Stomach (tissue), 4 donors: ENCODE data around the gene FAM228A.

Experiments used
- EP300 ChIP-seq: sonication (generic); formaldehyde crosslinking; IDR thresholded peaks from one replicate; pipeline ENCODE4 v1.6.1; 2017; ENCODE audit warnings: antibody characterized with exemption
- POLR2A ChIP-seq, 4 donors: fragments of 450-650 bp; IDR thresholded peaks; one replicate each; pipeline ENCODE4 v1.6.1; 2016; ENCODE audit warnings: antibody characterized with exemption in 4 of 4, control low read depth in 2 of 4, mild to moderate bottlenecking in 1 of 4, moderate library complexity in 1 of 4
- TF ChIP-seq, protein P1 (sequence below), 7 experiments: fragments of 450-650 bp in 4 of 7; fragments of 200-600 bp in 3 of 7; sonication (generic) in 3 of 7; IDR thresholded peaks; one replicate each; pipeline ENCODE4 v1.5.1; 2016 to 2019; ENCODE audit warnings: antibody characterized with exemption in 7 of 7, control low read depth in 2 of 7, mild to moderate bottlenecking in 1 of 7

DNA sequence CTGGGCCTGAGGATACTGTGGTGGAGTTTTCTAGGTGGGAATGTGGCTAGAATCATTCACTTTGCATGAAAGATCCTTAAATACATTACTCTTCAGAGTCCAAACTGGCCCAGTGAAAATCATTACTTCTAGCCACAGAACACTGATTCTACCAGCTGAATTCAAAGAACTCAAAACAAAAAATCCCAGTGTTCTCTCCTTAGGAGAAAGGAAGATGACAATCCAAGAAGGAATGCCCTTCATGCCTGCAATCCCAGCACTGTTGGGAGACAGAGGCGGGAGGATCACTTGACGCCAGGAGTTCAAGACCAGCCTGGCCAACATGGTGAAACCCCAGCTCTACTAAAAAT is 35.2 kb downstream of the FAM228A start:
- TF ChIP-seq EP300 = no peak
- TF ChIP-seq, protein P1, sequence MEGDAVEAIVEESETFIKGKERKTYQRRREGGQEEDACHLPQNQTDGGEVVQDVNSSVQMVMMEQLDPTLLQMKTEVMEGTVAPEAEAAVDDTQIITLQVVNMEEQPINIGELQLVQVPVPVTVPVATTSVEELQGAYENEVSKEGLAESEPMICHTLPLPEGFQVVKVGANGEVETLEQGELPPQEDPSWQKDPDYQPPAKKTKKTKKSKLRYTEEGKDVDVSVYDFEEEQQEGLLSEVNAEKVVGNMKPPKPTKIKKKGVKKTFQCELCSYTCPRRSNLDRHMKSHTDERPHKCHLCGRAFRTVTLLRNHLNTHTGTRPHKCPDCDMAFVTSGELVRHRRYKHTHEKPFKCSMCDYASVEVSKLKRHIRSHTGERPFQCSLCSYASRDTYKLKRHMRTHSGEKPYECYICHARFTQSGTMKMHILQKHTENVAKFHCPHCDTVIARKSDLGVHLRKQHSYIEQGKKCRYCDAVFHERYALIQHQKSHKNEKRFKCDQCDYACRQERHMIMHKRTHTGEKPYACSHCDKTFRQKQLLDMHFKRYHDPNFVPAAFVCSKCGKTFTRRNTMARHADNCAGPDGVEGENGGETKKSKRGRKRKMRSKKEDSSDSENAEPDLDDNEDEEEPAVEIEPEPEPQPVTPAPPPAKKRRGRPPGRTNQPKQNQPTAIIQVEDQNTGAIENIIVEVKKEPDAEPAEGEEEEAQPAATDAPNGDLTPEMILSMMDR (IDR thresholded peaks at IDR 0.05) = no peak
- no peak for TF ChIP-seq POLR2A (IDR thresholded peaks at IDR 0.05)
